Activated CD4-positive, alpha-beta T cell treated with anti-CD3 and anti-CD28 coated beads, Interleukin-2, Interleukin-4, amounts not matched to agents 100 ng/mL and 50 ng/mL, durations not matched to agents 16 hours and 8 hours (primary cell): ENCODE measurements around the gene CASTOR1.

Experiments
- DNase-seq: peaks from one replicate; pipeline ENCODE4 v3.0.0-alpha.2; 2020; ENCODE audit warnings: low spot score

Gene CASTOR1

GRCh38 chr22:30263883-30264282 lies 25.4 kb downstream of the CASTOR1 start:
- no peak for DNase-seq

- DNase-seq = peak; percentile 85
These were observed 26.2 kb downstream of the CASTOR1 start for GRCh38 chr22:30262917-30263741.

- no peak for DNase-seq
These were observed 27.2 kb downstream of the CASTOR1 start for GRCh38 chr22:30262112-30262511.

GRCh38 chr22:30261134-30261533 lies 28.2 kb downstream of the CASTOR1 start:
- DNase-seq = no peak

GRCh38 chr22:30260682-30261081 lies 28.6 kb downstream of the CASTOR1 start:
- no peak for DNase-seq

- DNase-seq = no peak
These were observed 29.0 kb downstream of the CASTOR1 start for GRCh38 chr22:30260276-30260675.

- no peak for DNase-seq
These were observed 35.0 kb downstream of the CASTOR1 start for GRCh38 chr22:30254314-30254713.

GRCh38 chr22:30253205-30253852 lies 36.0 kb downstream of the CASTOR1 start:
- no peak for DNase-seq

GRCh38 chr22:30252411-30253204 lies 36.7 kb downstream of the CASTOR1 start:
- DNase-seq = no peak

- no peak for DNase-seq
These were observed 37.6 kb downstream of the CASTOR1 start for GRCh38 chr22:30251711-30252110.

- DNase-seq = peak; percentile 32
These were observed 38.5 kb downstream of the CASTOR1 start for GRCh38 chr22:30250661-30251267.

- DNase-seq = no peak
These were observed 39.2 kb downstream of the CASTOR1 start for GRCh38 chr22:30250039-30250565.

- DNase-seq = no peak
These were observed 40.0 kb downstream of the CASTOR1 start for GRCh38 chr22:30249049-30250038.

- no peak for DNase-seq
These were observed 40.8 kb downstream of the CASTOR1 start for GRCh38 chr22:30248484-30248883.

GRCh38 chr22:30247974-30248373 lies 41.3 kb downstream of the CASTOR1 start:
- DNase-seq = no peak

GRCh38 chr22:30247561-30247960 lies 41.7 kb downstream of the CASTOR1 start:
- DNase-seq = no peak

GRCh38 chr22:30246814-30247376 lies 42.4 kb downstream of the CASTOR1 start:
- DNase-seq = no peak

GRCh38 chr22:30245985-30246813 lies 43.1 kb downstream of the CASTOR1 start, which contains the start of gene LIF:
TSS of gene LIF (minus strand) at chr22:30246759. CDS start at chr22:30246695, 64 bp downstream.
- DNase-seq = peak; percentile 80
